Pancreas (tissue), 10 donors: ENCODE results near the gene YWHAB. TPM values are rescaled to one million over a fixed set of nuclear protein-coding genes. Genes with fewer than 3 reads are reported as not detected.
"Not testable (repeated sequence)": the region's sequence is repeated elsewhere in the genome, so short reads cannot be mapped to it uniquely, and the experiment has no call there.

Experiments
- ATAC-seq, 4 donors: fragments of 200-7000 bp; cut with Tn5 transposase; one replicate each; pipeline versions ENCODE4 v1.8.0 to v1.9.1; 2020; ENCODE audit warnings: mild to moderate bottlenecking in 4 of 4, moderate library complexity in 4 of 4
- DNase-seq, 6 donors: peaks; one replicate each; pipeline ENCODE4 v3.0.0-alpha.2; 2020
- FAIRE-seq: peaks from 2 replicates; lab custom pipeline; 2012; peaks lifted over from hg19 to GRCh38; lab: Jason Lieb, UNC
- H3K27ac ChIP-seq, 4 donors: fragments of 200-600 bp; sonication (generic); 1 replicate in 3 of 4; 2 replicates in 1 of 4; pipeline versions ENCODE4 v1.5.0 to v1.8.0; 2020
- H3K27me3 ChIP-seq, 4 donors: fragments of 200-600 bp; one replicate each; pipeline ENCODE4 v1.8.0; 2021
- H3K36me3 ChIP-seq, 3 donors: fragments of 200-600 bp; sonication (generic) in 1 of 3; one replicate each; pipeline versions ENCODE4 v1.5.0 to v1.8.0; 2020 to 2021
- H3K4me1 ChIP-seq, 3 donors: fragments of 200-600 bp; one replicate each; pipeline ENCODE4 v1.8.0; 2021
- H3K4me3 ChIP-seq, 4 donors: fragments of 200-600 bp; sonication (generic) in 2 of 4; one replicate each; pipeline versions ENCODE4 v1.5.0 to v1.8.0; 2020 to 2021
- H3K9me3 ChIP-seq, 4 donors: fragments of 200-600 bp; one replicate each; pipeline ENCODE4 v1.8.0; 2021
- WGBS, 2 donors: extraction: QIAGEN DNeasy Blood & Tissue Kit; methylation state at CpG; one replicate each; pipeline ENCODE4 v1.1.7; 2013; 5-methylcytosine and 5-hydroxymethylcytosine counted together
- intact Hi-C, 3 donors: fragments of 100-400 bp; cut with DNase I; formaldehyde crosslinking; loops; one replicate each; pipeline versions ENCODE4 v1.11.1 to v1.14.2; 2022
- polyA plus RNA-seq, 2 donors: library from polyadenylated mRNA; stranded (reverse); fragments of 200-250 nt; gene quantifications; one replicate each; pipeline ENCODE4 v1.2.3, GENCODE V29; 2013
- total RNA-seq, 6 donors: library from RNA; stranded (reverse); fragmentation: NEBNext Ultra II Directional in 4 of 6; extraction: Animal tissue kit (Norgen Biotek cat#: 25700) in 4 of 6; gene quantifications; one replicate each; pipeline versions ENCODE4 v1.2.1 to v1.2.4, GENCODE V29; 2021 to 2023
- TF ChIP-seq, protein P1 (sequence below), 4 donors: fragments of 200-600 bp; sonication (generic) in 3 of 4; IDR thresholded peaks; one replicate each; pipeline versions ENCODE4 v1.5.0 to v1.8.0; 2021; ENCODE audit warnings: antibody characterized with exemption in 4 of 4
- donor health status: healthy with polysubstance abuse.
- donor health status: DM: no; HTN: no; CAD: no; lungs with moderate emphysema.
- donor health status: DM: no; HTN: no; CAD: no.
- donor health status: control.
- donor health status: control.
- donor health status: Bipolar disorder and iron deficiency.
- donor health status: DM: yes; HTN: yes; CAD: no.
- donor health status: DM: no; HTN: no; CAD: no.
- donor health status: DM: no; HTN: no; CAD: no.
- donor health status: DM: yes; HTN: yes; CAD: no.

The YWHAB gene
- total and polyA plus RNA-seq, 8 donors: 17.9 to 87.3 (median 46.2) TPM

DNA sequence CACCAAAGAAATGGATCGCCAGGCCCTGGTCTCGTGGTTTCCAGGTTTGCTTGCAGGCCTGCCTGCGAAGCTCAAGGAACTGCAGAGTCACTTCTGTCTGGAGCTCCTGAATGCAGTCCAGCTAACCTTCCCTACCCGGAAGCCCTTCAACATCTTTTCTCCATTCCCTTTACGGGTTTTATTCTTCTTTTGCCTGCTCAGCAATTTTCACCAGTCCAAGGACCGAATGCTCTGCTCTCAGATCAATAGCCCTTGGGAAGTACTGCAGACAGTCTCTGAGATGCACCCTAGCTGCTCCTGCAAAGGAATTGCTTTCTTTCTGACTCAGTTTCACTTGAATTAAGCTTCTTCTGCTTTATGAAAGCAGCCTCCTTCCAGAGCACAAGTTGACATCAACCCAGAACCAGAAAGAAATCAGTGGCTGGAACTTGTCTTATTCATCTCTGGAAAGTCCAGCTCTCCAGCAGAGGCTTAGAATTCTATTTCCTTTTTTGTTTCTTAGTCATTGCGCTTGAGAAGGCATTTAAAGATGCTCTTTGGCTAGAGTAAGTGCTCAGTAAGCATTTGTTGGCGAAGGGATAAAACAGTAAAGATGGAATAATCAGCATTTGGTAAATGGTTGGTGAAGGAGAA lies 18.7 kb upstream of the YWHAB start:
- DNase-seq: no peak
- Histone ChIP-seq H3K4me1 (peaks cover 12 to 14% (median 14%) of the 10 kb centered on the region in 3 donors), H3K27me3 (no peaks in the 10 kb centered on the region), H3K36me3 (no peaks in the 10 kb centered on the region), H3K9me3 (no peaks in the 10 kb centered on the region), H3K27ac (no peak overlapping the region), H3K4me3 (no peak overlapping the region)
- WGBS, 2 donors: 68 to 69% methylated on average over 8 of the region's 8 CpGs
- FAIRE-seq: no peak
- TF ChIP-seq, protein P1, sequence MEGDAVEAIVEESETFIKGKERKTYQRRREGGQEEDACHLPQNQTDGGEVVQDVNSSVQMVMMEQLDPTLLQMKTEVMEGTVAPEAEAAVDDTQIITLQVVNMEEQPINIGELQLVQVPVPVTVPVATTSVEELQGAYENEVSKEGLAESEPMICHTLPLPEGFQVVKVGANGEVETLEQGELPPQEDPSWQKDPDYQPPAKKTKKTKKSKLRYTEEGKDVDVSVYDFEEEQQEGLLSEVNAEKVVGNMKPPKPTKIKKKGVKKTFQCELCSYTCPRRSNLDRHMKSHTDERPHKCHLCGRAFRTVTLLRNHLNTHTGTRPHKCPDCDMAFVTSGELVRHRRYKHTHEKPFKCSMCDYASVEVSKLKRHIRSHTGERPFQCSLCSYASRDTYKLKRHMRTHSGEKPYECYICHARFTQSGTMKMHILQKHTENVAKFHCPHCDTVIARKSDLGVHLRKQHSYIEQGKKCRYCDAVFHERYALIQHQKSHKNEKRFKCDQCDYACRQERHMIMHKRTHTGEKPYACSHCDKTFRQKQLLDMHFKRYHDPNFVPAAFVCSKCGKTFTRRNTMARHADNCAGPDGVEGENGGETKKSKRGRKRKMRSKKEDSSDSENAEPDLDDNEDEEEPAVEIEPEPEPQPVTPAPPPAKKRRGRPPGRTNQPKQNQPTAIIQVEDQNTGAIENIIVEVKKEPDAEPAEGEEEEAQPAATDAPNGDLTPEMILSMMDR (IDR thresholded peaks at IDR 0.05): no peak
- intact Hi-C loops: loop anchor here in 2 of 3 donors (5.0 to 10.0 kb wide), 3 partner anchors 120 to 182 kb away; partner anchors contain the start of gene KCNK15 (in 1 of the 2)
- ATAC-seq: no peak

DNA sequence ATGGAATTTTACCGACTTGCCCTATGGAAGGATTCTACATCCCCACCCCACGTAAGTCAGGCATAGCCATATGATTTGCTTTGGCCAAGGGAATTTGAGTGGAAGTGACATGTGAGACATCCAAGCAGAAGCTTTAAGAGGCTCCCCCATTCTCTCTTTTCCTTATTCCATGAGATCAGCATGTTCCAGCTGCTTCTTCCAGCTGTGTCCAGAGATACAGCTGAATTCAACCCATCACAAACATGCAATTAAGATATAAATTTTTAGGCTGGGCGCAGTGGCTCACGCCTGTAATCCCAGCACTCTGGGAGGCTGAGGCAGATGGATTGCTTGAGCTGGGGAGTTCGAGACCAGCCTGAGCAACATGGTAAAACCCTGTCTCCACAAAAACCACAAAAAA lies 16.0 kb upstream of the YWHAB start:
- Histone ChIP-seq H3K36me3 (no peaks in the 10 kb centered on the region), H3K27me3 (no peaks in the 10 kb centered on the region), H3K27ac (no peak overlapping the region), H3K9me3 (no peaks in the 10 kb centered on the region), H3K4me1 (no peaks in the 10 kb centered on the region), H3K4me3 (no peak overlapping the region)
- TF ChIP-seq, protein P1 (IDR thresholded peaks at IDR 0.05): no peak
- ATAC-seq (no peak), FAIRE-seq (no peak), DNase-seq (no peak)
- 55 to 62% methylated on average over 5 of the region's 5 CpGs for WGBS, 2 donors
- intact Hi-C loops: loop anchor here in 2 of 3 donors (5.0 to 10.0 kb wide), 3 partner anchors 122 to 185 kb away; partner anchors contain the start of gene KCNK15 (in 1 of the 2)

DNA sequence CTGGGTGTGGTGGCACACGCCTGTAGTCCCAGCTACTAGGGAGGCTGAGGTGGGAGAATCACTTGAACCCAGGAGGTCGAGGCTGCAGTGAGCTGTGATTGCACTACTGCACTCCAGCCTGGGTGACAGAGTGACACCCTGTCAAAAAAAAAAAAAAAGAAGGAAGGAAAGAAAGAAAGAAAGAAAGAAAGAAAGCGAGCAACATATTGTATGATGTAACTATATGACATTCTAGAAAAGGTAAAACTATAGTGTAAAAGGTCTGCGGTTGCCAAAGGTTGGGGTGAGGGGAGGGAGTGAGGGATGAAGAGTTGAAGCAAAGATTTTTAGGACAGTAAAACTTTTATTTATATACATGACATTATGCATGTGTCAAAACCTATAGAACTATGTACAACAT lies 3.1 kb upstream of the YWHAB start:
- H3K27me3 ChIP-seq, H3K4me3 ChIP-seq, FAIRE-seq, ATAC-seq, H3K9me3 ChIP-seq, DNase-seq, intact Hi-C loops, H3K36me3 ChIP-seq, H3K27ac ChIP-seq: not testable (repeated sequence)
- WGBS, 2 donors: 65 to 79% methylated on average over 4 of the region's 4 CpGs
- H3K4me1 ChIP-seq: peaks cover 0 to 12% (median 5%) of the 10 kb centered on the region in 3 donors

DNA sequence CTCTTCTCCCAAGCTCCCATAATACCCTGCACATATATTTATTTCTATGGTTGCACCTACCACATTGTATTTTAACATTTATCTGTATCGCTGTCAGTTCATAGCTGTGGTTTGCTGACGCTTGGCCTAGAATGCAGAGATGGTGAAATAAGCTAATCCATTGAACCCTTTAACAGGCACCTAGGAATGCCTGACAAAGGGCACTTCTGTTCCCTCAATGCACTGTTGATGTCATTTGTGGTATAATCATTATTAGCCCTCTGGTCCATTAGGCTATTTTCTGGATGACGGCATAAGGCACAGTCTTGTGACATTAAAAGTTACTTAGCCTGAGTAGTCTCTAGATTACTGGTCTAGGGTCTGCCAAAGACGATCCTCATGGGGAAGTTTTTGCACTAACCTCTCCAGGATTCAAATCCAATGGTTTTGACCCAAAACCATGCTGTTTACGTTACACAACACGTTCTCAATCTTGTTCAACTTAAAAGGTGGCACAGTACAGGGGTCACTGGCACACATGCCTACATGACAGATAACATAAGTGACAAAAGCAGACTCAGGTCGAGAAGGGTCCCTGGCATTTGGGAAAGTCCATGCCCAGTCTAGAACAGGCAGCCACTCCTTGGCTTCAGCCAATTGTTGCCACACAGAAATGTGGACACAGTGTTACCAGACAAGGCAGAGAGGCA lies 2.1 kb upstream of the YWHAB start:
- Histone ChIP-seq H3K4me1 (peaks cover 0 to 22% (median 15%) of the 10 kb centered on the region in 3 donors), H3K27me3 (no peaks in the 10 kb centered on the region), H3K27ac (no peak overlapping the region), H3K4me3 (no peak overlapping the region), H3K36me3 (no peaks in the 10 kb centered on the region), H3K9me3 (no peaks in the 10 kb centered on the region)
- DNase-seq (no peak), ATAC-seq (no peak), FAIRE-seq (no peak)
- 77 to 83% methylated on average over 7 of the region's 7 CpGs for WGBS, 2 donors
- TF ChIP-seq, protein P1 (IDR thresholded peaks at IDR 0.05): no peak
- intact Hi-C loops: no loop called here

DNA sequence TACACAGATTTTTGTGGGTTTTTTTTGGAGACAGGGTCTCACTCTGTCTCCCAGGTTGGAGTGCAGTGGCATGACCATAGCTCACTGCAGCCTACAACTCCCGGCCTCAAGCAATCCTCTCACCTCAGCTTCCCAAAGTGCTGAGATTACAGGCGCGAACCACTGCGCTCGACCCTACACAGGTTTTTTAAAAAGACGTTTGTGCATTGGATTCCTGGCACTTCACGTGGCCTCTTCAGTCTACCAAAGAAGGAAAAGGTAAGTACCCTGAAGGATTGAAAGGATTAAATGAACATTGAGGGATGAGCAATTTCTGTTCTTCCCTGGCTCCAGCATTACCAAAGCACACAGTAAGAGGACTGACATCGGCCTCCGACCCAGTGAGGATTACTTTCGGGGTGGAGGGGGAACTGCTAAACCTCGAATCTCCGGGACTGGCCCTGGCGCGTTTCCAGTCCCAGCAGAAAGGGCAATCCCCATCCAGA lies 556 bp upstream of the YWHAB start:
- Histone ChIP-seq H3K4me3 (peak overlapping the region; percentile 21 to 100 (median 99)), H3K9me3 (no peaks in the 10 kb centered on the region), H3K36me3 (no peaks in the 10 kb centered on the region), H3K27me3 (no peaks in the 10 kb centered on the region), H3K27ac (peak overlapping the region in 3 of 4 donors; percentile 18 to 92 (median 42)), H3K4me1 (peaks cover 5 to 37% (median 29%) of the 10 kb centered on the region in 3 donors)
- WGBS, 2 donors: 10% methylated on average over 14 of the region's 14 CpGs
- FAIRE-seq: no peak
- intact Hi-C loops: no loop called here
- no peak for DNase-seq
- ATAC-seq: peak in 2 of 4 donors; percentile 1 to 5
- TF ChIP-seq, protein P1 (IDR thresholded peaks at IDR 0.05): no peak
